KMS-11 (cell line): ENCODE results near the gene UNC5CL.
"Not testable (repeated sequence)": the region's sequence is repeated elsewhere in the genome, so short reads cannot be mapped to it uniquely, and the experiment has no call there.

ENCODE experiments used
- H2AFZ ChIP-seq: fragments of 200-600 bp; sonication (generic); 2 replicates; pipeline ENCODE4 v1.6.1; 2016; ENCODE audit warnings: antibody characterized with exemption, mixed run types, low read depth
- H3K27ac ChIP-seq: fragments of 200-600 bp; sonication (generic); 2 replicates; pipeline ENCODE4 v1.6.1; 2016; ENCODE audit warnings: mild to moderate bottlenecking, mixed run types
- H3K27me3 ChIP-seq: fragments of 200-600 bp; sonication (generic); 2 replicates; pipeline ENCODE4 v1.6.1; 2017; ENCODE audit warnings: mild to moderate bottlenecking, low read depth, mixed run types, moderate library complexity; ENCODE audit not compliant: insufficient read depth
- H3K36me3 ChIP-seq: fragments of 200-600 bp; sonication (generic); 2 replicates; pipeline ENCODE4 v1.6.1; 2017; ENCODE audit warnings: mild to moderate bottlenecking, mixed run types; ENCODE audit not compliant: insufficient read depth
- H3K4me1 ChIP-seq: fragments of 200-600 bp; sonication (generic); 2 replicates; pipeline ENCODE4 v1.6.1; 2016; ENCODE audit warnings: mild to moderate bottlenecking, low read depth, mixed run types; ENCODE audit not compliant: poor library complexity, severe bottlenecking
- H3K4me2 ChIP-seq: fragments of 200-600 bp; sonication (generic); 2 replicates; pipeline ENCODE4 v1.7.0; 2016; ENCODE audit warnings: mild to moderate bottlenecking, mixed run types
- H3K4me3 ChIP-seq: fragments of 200-600 bp; sonication (generic); IDR thresholded peaks from 2 replicates; pipeline ENCODE4 v1.6.1; 2017; ENCODE audit warnings: low read depth, low read length, mixed read lengths; ENCODE audit not compliant: insufficient read depth
- H3K79me2 ChIP-seq: fragments of 200-600 bp; sonication (generic); 2 replicates; pipeline ENCODE4 v1.6.1; 2016; ENCODE audit warnings: low read depth, mixed run types; ENCODE audit not compliant: insufficient read depth
- H3K9ac ChIP-seq: fragments of 200-600 bp; sonication (generic); 2 replicates; pipeline ENCODE4 v1.6.1; 2016; ENCODE audit warnings: mild to moderate bottlenecking, mixed run types
- H4K20me1 ChIP-seq: fragments of 200-600 bp; sonication (generic); 2 replicates; pipeline ENCODE4 v1.6.1; 2016; ENCODE audit warnings: mild to moderate bottlenecking, mixed run types; ENCODE audit not compliant: insufficient read depth
- TF ChIP-seq, protein P1 (sequence below): fragments of 200-600 bp; sonication (generic); conservative IDR thresholded peaks from 2 replicates; pipeline ENCODE4 v1.6.1; 2017; ENCODE audit warnings: low read depth, mild to moderate bottlenecking, antibody characterized with exemption, low read length, moderate library complexity, mixed read lengths

The UNC5CL gene

DNA sequence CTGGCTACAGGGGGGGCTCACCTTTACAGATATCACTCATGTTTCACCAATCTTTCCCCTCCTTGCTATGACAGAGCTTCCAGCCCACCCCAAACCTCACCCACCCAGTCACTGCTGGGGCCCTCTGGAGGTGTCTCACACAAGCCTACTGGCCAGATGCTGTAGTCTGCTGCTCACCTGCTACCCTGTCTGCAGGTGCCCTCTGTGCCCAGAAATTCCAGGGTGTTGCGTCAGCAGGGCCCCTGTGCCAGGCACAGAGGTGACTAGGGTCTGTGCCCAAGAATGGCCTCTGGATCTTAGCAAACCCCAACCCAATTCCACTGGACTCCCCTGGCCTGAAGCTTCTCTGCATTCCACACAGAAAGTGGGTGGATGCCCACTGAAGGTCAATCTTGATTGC lies 21.4 kb downstream of the UNC5CL start:
- TF ChIP-seq, protein P1, sequence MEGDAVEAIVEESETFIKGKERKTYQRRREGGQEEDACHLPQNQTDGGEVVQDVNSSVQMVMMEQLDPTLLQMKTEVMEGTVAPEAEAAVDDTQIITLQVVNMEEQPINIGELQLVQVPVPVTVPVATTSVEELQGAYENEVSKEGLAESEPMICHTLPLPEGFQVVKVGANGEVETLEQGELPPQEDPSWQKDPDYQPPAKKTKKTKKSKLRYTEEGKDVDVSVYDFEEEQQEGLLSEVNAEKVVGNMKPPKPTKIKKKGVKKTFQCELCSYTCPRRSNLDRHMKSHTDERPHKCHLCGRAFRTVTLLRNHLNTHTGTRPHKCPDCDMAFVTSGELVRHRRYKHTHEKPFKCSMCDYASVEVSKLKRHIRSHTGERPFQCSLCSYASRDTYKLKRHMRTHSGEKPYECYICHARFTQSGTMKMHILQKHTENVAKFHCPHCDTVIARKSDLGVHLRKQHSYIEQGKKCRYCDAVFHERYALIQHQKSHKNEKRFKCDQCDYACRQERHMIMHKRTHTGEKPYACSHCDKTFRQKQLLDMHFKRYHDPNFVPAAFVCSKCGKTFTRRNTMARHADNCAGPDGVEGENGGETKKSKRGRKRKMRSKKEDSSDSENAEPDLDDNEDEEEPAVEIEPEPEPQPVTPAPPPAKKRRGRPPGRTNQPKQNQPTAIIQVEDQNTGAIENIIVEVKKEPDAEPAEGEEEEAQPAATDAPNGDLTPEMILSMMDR: no peak
- Histone ChIP-seq H4K20me1 (no peaks in the 10 kb centered on the region), H3K4me1 (no peaks in the 10 kb centered on the region), H3K9ac (no peak overlapping the region), H3K79me2 (no peaks in the 10 kb centered on the region), H3K4me2 (no peak overlapping the region), H3K27me3 (no peaks in the 10 kb centered on the region), H2AFZ (no peak overlapping the region), H3K4me3 (no peak overlapping the region), H3K36me3 (no peaks in the 10 kb centered on the region), H3K27ac (no peak overlapping the region)

GRCh38 chr6:41015860-41016259 lies 23.2 kb downstream of the UNC5CL start:
- H3K79me2 ChIP-seq, H3K27ac ChIP-seq, H3K9ac ChIP-seq, H3K4me1 ChIP-seq, H3K4me2 ChIP-seq, H3K4me3 ChIP-seq, H3K27me3 ChIP-seq, H2AFZ ChIP-seq, H3K36me3 ChIP-seq, H4K20me1 ChIP-seq: not testable (repeated sequence)

DNA sequence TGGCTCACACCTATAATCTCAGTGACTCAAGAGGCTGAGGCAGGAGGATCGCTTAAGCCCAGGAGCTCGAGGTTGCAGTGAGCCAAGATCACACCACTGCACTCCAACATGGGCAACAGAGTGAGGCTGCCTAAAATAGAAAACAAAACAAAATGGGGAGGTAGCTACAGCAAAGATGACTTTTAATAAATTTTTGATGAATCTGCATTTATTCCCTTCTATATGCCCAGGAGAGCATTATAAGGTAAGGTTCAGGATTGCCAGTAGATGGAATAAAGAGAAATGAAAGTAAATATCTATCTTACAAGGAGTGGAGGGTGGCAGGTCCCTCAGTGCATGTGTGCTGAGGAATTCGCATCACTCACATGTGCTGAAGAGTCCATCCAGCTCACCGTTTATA lies 24.2 kb downstream of the UNC5CL start:
- no peaks in the 10 kb centered on the region for H3K4me1 ChIP-seq
- no peak overlapping the region for H2AFZ ChIP-seq
- TF ChIP-seq, protein P1: no peak
- H3K27me3 ChIP-seq: no peaks in the 10 kb centered on the region
- no peak overlapping the region for H3K27ac ChIP-seq
- H3K4me3 ChIP-seq: no peak overlapping the region
- no peaks in the 10 kb centered on the region for H3K36me3 ChIP-seq
- H3K79me2 ChIP-seq: no peaks in the 10 kb centered on the region
- H4K20me1 ChIP-seq: no peaks in the 10 kb centered on the region
- no peak overlapping the region for H3K4me2 ChIP-seq
- no peak overlapping the region for H3K9ac ChIP-seq

- H4K20me1 ChIP-seq: no peaks in the 10 kb centered on the region
- H3K4me3 ChIP-seq: no peak overlapping the region
- TF ChIP-seq, protein P1: no peak
- no peak overlapping the region for H3K4me2 ChIP-seq
- no peak overlapping the region for H2AFZ ChIP-seq
- no peak overlapping the region for H3K9ac ChIP-seq
- no peaks in the 10 kb centered on the region for H3K27me3 ChIP-seq
- no peaks in the 10 kb centered on the region for H3K36me3 ChIP-seq
- no peak overlapping the region for H3K27ac ChIP-seq
- H3K4me1 ChIP-seq: no peaks in the 10 kb centered on the region
- H3K79me2 ChIP-seq: no peaks in the 10 kb centered on the region
These were observed 25.4 kb downstream of the UNC5CL start for GRCh38 chr6:41013466-41014153.

- H3K36me3 ChIP-seq: no peaks in the 10 kb centered on the region
- no peak overlapping the region for H3K4me3 ChIP-seq
- H3K27me3 ChIP-seq: no peaks in the 10 kb centered on the region
- no peaks in the 10 kb centered on the region for H4K20me1 ChIP-seq
- no peaks in the 10 kb centered on the region for H3K79me2 ChIP-seq
- no peak overlapping the region for H2AFZ ChIP-seq
- TF ChIP-seq, protein P1: no peak
- H3K4me1 ChIP-seq: no peaks in the 10 kb centered on the region
- H3K4me2 ChIP-seq: no peak overlapping the region
- H3K9ac ChIP-seq: no peak overlapping the region
- H3K27ac ChIP-seq: no peak overlapping the region
These were observed 27.3 kb downstream of the UNC5CL start for GRCh38 chr6:41011673-41012072.
